Measurements from ENCODE around the gene CLEC10A.
"Not testable (repeated sequence)": the region's sequence is repeated elsewhere in the genome, so short reads cannot be mapped to it uniquely, and the experiment has no call there.

Gene CLEC10A

GRCh38 chr17:7079581-7080455, at the start of gene CLEC10A:
CLEC10A (minus strand) TSS chr17:7080251; CDS start chr17:7078812, 1,439 bp downstream.
- no peak for DNase-seq

- DNase-seq, result no peak
These were observed 49.3 kb upstream of the CLEC10A start for GRCh38 chr17:7129311-7129710.

GRCh38 chr17:7128160-7128559, 48.1 kb upstream of the CLEC10A start:
- no peak for DNase-seq

- DNase-seq, result not testable (repeated sequence)
These were observed 47.5 kb upstream of the CLEC10A start for GRCh38 chr17:7127501-7127900.

- DNase-seq, result not testable (repeated sequence)
These were observed 46.3 kb upstream of the CLEC10A start for GRCh38 chr17:7126386-7126785.

GRCh38 chr17:7124923-7125322, 44.9 kb upstream of the CLEC10A start:
- DNase-seq, result no peak

GRCh38 chr17:7123844-7124243, 43.8 kb upstream of the CLEC10A start:
- DNase-seq, result no peak

GRCh38 chr17:7122381-7122780, 42.3 kb upstream of the CLEC10A start:
- DNase-seq, result no peak

GRCh38 chr17:7120635-7121034, 40.6 kb upstream of the CLEC10A start:
- DNase-seq, result not testable (repeated sequence)

GRCh38 chr17:7120123-7120522, 40.1 kb upstream of the CLEC10A start:
- DNase-seq, result no peak

- DNase-seq, result no peak
These were observed 39.3 kb upstream of the CLEC10A start for GRCh38 chr17:7119314-7119713.

- DNase-seq, result no peak
These were observed 35.0 kb upstream of the CLEC10A start for GRCh38 chr17:7114875-7115614.

GRCh38 chr17:7114241-7114874, 34.3 kb upstream of the CLEC10A start, which contains the start of gene ASGR2:
ASGR2 (minus strand) TSS chr17:7114822; CDS start chr17:7114240, 582 bp downstream.
- no peak for DNase-seq

- DNase-seq, result no peak
These were observed 33.4 kb upstream of the CLEC10A start for GRCh38 chr17:7113273-7114071.

GRCh38 chr17:7112510-7113108, 32.6 kb upstream of the CLEC10A start:
- no peak for DNase-seq

- no peak for DNase-seq
These were observed 31.9 kb upstream of the CLEC10A start for GRCh38 chr17:7111784-7112509.

- no peak for DNase-seq
These were observed 30.7 kb upstream of the CLEC10A start for GRCh38 chr17:7110617-7111306.

- no peak for DNase-seq
These were observed 29.6 kb upstream of the CLEC10A start for GRCh38 chr17:7109461-7110322.

GRCh38 chr17:7108981-7109380, 28.9 kb upstream of the CLEC10A start:
- no peak for DNase-seq

GRCh38 chr17:7108560-7108925, 28.5 kb upstream of the CLEC10A start:
- DNase-seq, result no peak
